ENCODE results near the gene ADAMTS18.
"Not testable (repeated sequence)": the region's sequence is repeated elsewhere in the genome, so short reads cannot be mapped to it uniquely, and the experiment has no call there.

ADAMTS18 gene

GRCh38 chr16:77277141-77277540 is 157.7 kb downstream of the ADAMTS18 start:
- Histone ChIP-seq H4K20me1 (ENCODE audit: insufficient read depth, low read length) (no peaks in the 10 kb centered on the region), H3K4me1 (ENCODE audit: insufficient read depth, low read length) (peaks cover 38% of the 10 kb centered on the region), H3K27ac (ENCODE audit: low read length) (peak overlapping the region; percentile 24; the same call in 1 of the 2 replicates), H3K4me2 (ENCODE audit: insufficient read depth, low read length) (no peak overlapping the region), H3K4me3 (ENCODE audit: low read depth in 1 of 2, low read length in 2 of 2) (no peak overlapping the region), H3K9me3 (ENCODE audit: insufficient read depth, low read length, severe bottlenecking) (no peaks in the 10 kb centered on the region), H3K9ac (ENCODE audit: low read depth, low read length) (no peak overlapping the region), H2AFZ (ENCODE audit: low read depth, low read length) (no peak overlapping the region), H3K27me3 (ENCODE audit: insufficient read depth, low read length, poor library complexity) (no peaks in the 10 kb centered on the region), H3K79me2 (ENCODE audit: insufficient read depth, low read length) (no peaks in the 10 kb centered on the region), H3K36me3 (ENCODE audit: insufficient read depth, low read length) (no peaks in the 10 kb centered on the region)
- no peak for ATAC-seq (ENCODE audit: insufficient read depth, low read depth)
- no peak for DNase-seq
- TF ChIP-seq EZH2 (IDR thresholded peaks at IDR 0.05; ENCODE audit: borderline replicate concordance, low read depth, low read length, severe bottlenecking) (no peak), CTCF (IDR thresholded peaks at IDR 0.05; ENCODE audit: borderline replicate concordance, extremely low read depth, low read length, poor library complexity, severe bottlenecking) (no peak)

GRCh38 chr16:77276661-77277060 is 158.2 kb downstream of the ADAMTS18 start:
- Histone ChIP-seq H3K9ac (ENCODE audit: low read depth, low read length) (no peak overlapping the region), H3K4me2 (ENCODE audit: insufficient read depth, low read length) (no peak overlapping the region), H3K36me3 (ENCODE audit: insufficient read depth, low read length) (no peaks in the 10 kb centered on the region), H2AFZ (ENCODE audit: low read depth, low read length) (no peak overlapping the region), H3K4me1 (ENCODE audit: insufficient read depth, low read length) (peaks cover 43% of the 10 kb centered on the region), H3K79me2 (ENCODE audit: insufficient read depth, low read length) (no peaks in the 10 kb centered on the region), H3K9me3 (ENCODE audit: insufficient read depth, low read length, severe bottlenecking) (no peaks in the 10 kb centered on the region), H3K4me3 (ENCODE audit: low read depth in 1 of 2, low read length in 2 of 2) (no peak overlapping the region), H4K20me1 (ENCODE audit: insufficient read depth, low read length) (no peaks in the 10 kb centered on the region), H3K27ac (ENCODE audit: low read length) (no peak overlapping the region), H3K27me3 (ENCODE audit: insufficient read depth, low read length, poor library complexity) (no peaks in the 10 kb centered on the region)
- no peak for DNase-seq
- no peak for TF ChIP-seq EZH2 (IDR thresholded peaks at IDR 0.05; ENCODE audit: borderline replicate concordance, low read depth, low read length, severe bottlenecking)
- no peak for TF ChIP-seq CTCF (IDR thresholded peaks at IDR 0.05; ENCODE audit: borderline replicate concordance, extremely low read depth, low read length, poor library complexity, severe bottlenecking)
- no peak for ATAC-seq (ENCODE audit: insufficient read depth, low read depth)

GRCh38 chr16:77275303-77275702 is 159.5 kb downstream of the ADAMTS18 start:
- not testable (repeated sequence) for H3K9ac ChIP-seq (ENCODE audit: low read depth, low read length); DNase-seq; H4K20me1 ChIP-seq (ENCODE audit: insufficient read depth, low read length); H3K27me3 ChIP-seq (ENCODE audit: insufficient read depth, low read length, poor library complexity); H2AFZ ChIP-seq (ENCODE audit: low read depth, low read length); H3K9me3 ChIP-seq (ENCODE audit: insufficient read depth, low read length, severe bottlenecking); ATAC-seq (ENCODE audit: insufficient read depth, low read depth); H3K79me2 ChIP-seq (ENCODE audit: insufficient read depth, low read length); H3K36me3 ChIP-seq (ENCODE audit: insufficient read depth, low read length); H3K4me3 ChIP-seq (ENCODE audit: low read depth in 1 of 2, low read length in 2 of 2); H3K4me2 ChIP-seq (ENCODE audit: insufficient read depth, low read length); H3K27ac ChIP-seq (ENCODE audit: low read length)
- H3K4me1 ChIP-seq (ENCODE audit: insufficient read depth, low read length): peaks cover 44% of the 10 kb centered on the region

- peak overlapping the region; percentile 41 for H2AFZ ChIP-seq (ENCODE audit: low read depth, low read length)
- peak overlapping the region; percentile 29; the same call in 1 of the 2 replicates for H3K9ac ChIP-seq (ENCODE audit: low read depth, low read length)
- peak overlapping the region; percentile 35 for H3K4me2 ChIP-seq (ENCODE audit: insufficient read depth, low read length)
- ATAC-seq (ENCODE audit: insufficient read depth, low read depth): peak; percentile 94
- DNase-seq: peak; percentile 84
- peak overlapping the region; percentile 77 for H3K27ac ChIP-seq (ENCODE audit: low read length)
- TF ChIP-seq CTCF (IDR thresholded peaks at IDR 0.05; ENCODE audit: borderline replicate concordance, extremely low read depth, low read length, poor library complexity, severe bottlenecking): peak; percentile 8
- TF ChIP-seq EZH2 (IDR thresholded peaks at IDR 0.05; ENCODE audit: borderline replicate concordance, low read depth, low read length, severe bottlenecking): no peak
- H3K4me1 ChIP-seq (ENCODE audit: insufficient read depth, low read length): peaks cover 44% of the 10 kb centered on the region
- no peaks in the 10 kb centered on the region for H3K36me3 ChIP-seq (ENCODE audit: insufficient read depth, low read length)
- no peaks in the 10 kb centered on the region for H3K27me3 ChIP-seq (ENCODE audit: insufficient read depth, low read length, poor library complexity)
- H4K20me1 ChIP-seq (ENCODE audit: insufficient read depth, low read length): no peaks in the 10 kb centered on the region
- no peak overlapping the region for H3K4me3 ChIP-seq (ENCODE audit: low read depth in 1 of 2, low read length in 2 of 2)
- H3K9me3 ChIP-seq (ENCODE audit: insufficient read depth, low read length, severe bottlenecking): no peaks in the 10 kb centered on the region
- H3K79me2 ChIP-seq (ENCODE audit: insufficient read depth, low read length): no peaks in the 10 kb centered on the region
These were observed 161.0 kb downstream of the ADAMTS18 start for GRCh38 chr16:77273815-77274214.

All from DND-41 (cell line).